Activated B cell treated with CpG ODN at 0.5 μM for 24 hours (primary cell): ENCODE data around the gene DCAF8L2. TPM values are rescaled to one million over a fixed set of nuclear protein-coding genes. Genes with fewer than 3 reads are reported as not detected.

Source experiments
- ATAC-seq: fragments of 200-7000 bp; cut with Tn5 transposase; one replicate; pipeline ENCODE4 v1.10.0; 2021; ENCODE audit warnings: low read depth, mild to moderate bottlenecking, moderate library complexity
- CTCF ChIA-PET: fragments of 350-600 bp; sonication (Branson Sonifier 250); formaldehyde crosslinking; loops from one replicate; lab custom pipeline; 2021; ENCODE audit warnings: antibody characterized with exemption; lab: Charles Lee
- POLR2A ChIA-PET: fragments of 350-600 bp; sonication (Branson Sonifier 250); formaldehyde crosslinking; loops from one replicate; lab custom pipeline; 2021; ENCODE audit warnings: antibody characterized with exemption; lab: Charles Lee
- DNase-seq: peaks from one replicate; pipeline ENCODE4 v3.0.0; 2022
- H3K27ac Mint-ChIP-seq: one replicate; pipeline ENCODE4 v1.8.0; 2020; ENCODE audit warnings: mixed read lengths
- H3K27me3 Mint-ChIP-seq: one replicate; pipeline ENCODE4 v1.8.0; 2021; ENCODE audit warnings: mixed read lengths
- H3K36me3 Mint-ChIP-seq: one replicate; pipeline ENCODE4 v1.8.0; 2021; ENCODE audit warnings: low read depth, mixed read lengths
- H3K4me1 Mint-ChIP-seq: one replicate; pipeline ENCODE4 v1.8.0; 2021; ENCODE audit warnings: mixed read lengths
- H3K4me3 Mint-ChIP-seq: one replicate; pipeline ENCODE4 v1.8.0; 2020; ENCODE audit warnings: mild to moderate bottlenecking, mixed read lengths
- H3K9me3 Mint-ChIP-seq: one replicate; pipeline ENCODE4 v1.8.0; 2020; ENCODE audit warnings: mixed read lengths
- CTCF ChIP-seq: fragments of 200-600 bp; IDR thresholded peaks from one replicate; pipeline ENCODE4 v1.8.0; 2022; ENCODE audit warnings: antibody characterized with exemption, mild to moderate bottlenecking
- intact Hi-C: fragments of 100-400 bp; cut with micrococcal nuclease; formaldehyde crosslinking; loops from one replicate; pipeline ENCODE4 v1.15.1; 2024
- total RNA-seq: library from RNA; stranded (reverse); gene quantifications from 2 replicates; pipeline ENCODE4 v1.2.3, GENCODE V29; 2022

DCAF8L2 gene
- total RNA-seq, 1 donor from 2014 or later: not detected

- Mint-ChIP-seq H3K9me3 (no peaks in the 10 kb centered on the region), H3K4me1 (no peaks in the 10 kb centered on the region), H3K27ac (no peak overlapping the region), H3K36me3 (no peaks in the 10 kb centered on the region), H3K4me3 (no peak overlapping the region), H3K27me3 (no peaks in the 10 kb centered on the region)
- no peak for TF ChIP-seq CTCF
- intact Hi-C loops: no loop called here
- ChIA-PET CTCF (no interaction called here), POLR2A (no interaction called here)
- no peak for ATAC-seq
- no peak for DNase-seq
These were observed 8.2 kb downstream of the DCAF8L2 start for GRCh38 chrX:27598312-27598711.

GRCh38 chrX:27599928-27600327, 9.8 kb downstream of the DCAF8L2 start:
- H3K4me1 Mint-ChIP-seq: no peaks in the 10 kb centered on the region
- H3K27me3 Mint-ChIP-seq: no peaks in the 10 kb centered on the region
- no peaks in the 10 kb centered on the region for H3K9me3 Mint-ChIP-seq
- H3K27ac Mint-ChIP-seq: no peak overlapping the region
- DNase-seq: no peak
- no peak overlapping the region for H3K4me3 Mint-ChIP-seq
- ChIA-PET CTCF (no interaction called here), POLR2A (no interaction called here)
- intact Hi-C loops: no loop called here
- no peaks in the 10 kb centered on the region for H3K36me3 Mint-ChIP-seq
- ATAC-seq: no peak
- TF ChIP-seq CTCF: no peak

GRCh38 chrX:27600686-27601085, 10.5 kb downstream of the DCAF8L2 start:
- Mint-ChIP-seq H3K27me3 (no peaks in the 10 kb centered on the region), H3K4me3 (no peak overlapping the region), H3K9me3 (no peaks in the 10 kb centered on the region), H3K27ac (no peak overlapping the region), H3K4me1 (no peaks in the 10 kb centered on the region), H3K36me3 (no peaks in the 10 kb centered on the region)
- intact Hi-C loops: no loop called here
- ChIA-PET CTCF (no interaction called here), POLR2A (no interaction called here)
- DNase-seq (no peak), ATAC-seq (no peak)
- TF ChIP-seq CTCF: no peak

DNA sequence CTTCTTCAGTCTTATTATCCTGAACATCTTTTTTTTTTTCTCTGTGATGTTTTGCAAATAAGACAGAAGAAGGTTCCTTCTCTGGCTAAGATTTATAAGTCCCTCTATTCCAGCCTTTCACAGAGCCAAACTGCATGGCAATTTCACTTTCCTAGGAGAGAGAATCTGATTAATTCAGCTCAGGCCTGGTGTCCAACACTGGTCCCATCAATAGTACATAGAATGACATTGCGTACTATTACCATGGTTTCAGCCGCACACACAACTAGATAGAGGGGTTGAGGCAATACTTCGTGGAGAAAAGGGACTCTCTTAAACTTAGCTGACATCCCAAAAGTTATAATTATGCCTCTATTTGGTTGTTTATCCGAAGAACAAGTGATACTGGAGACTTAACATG, 18.5 kb downstream of the DCAF8L2 start:
- no peaks in the 10 kb centered on the region for H3K36me3 Mint-ChIP-seq
- ChIA-PET CTCF (no interaction called here), POLR2A (no interaction called here)
- no peaks in the 10 kb centered on the region for H3K4me1 Mint-ChIP-seq
- no peaks in the 10 kb centered on the region for H3K27me3 Mint-ChIP-seq
- intact Hi-C loops: no loop called here
- no peak for DNase-seq
- no peak for ATAC-seq
- no peak overlapping the region for H3K4me3 Mint-ChIP-seq
- no peak overlapping the region for H3K27ac Mint-ChIP-seq
- H3K9me3 Mint-ChIP-seq: no peaks in the 10 kb centered on the region
- TF ChIP-seq CTCF: no peak

- Mint-ChIP-seq H3K36me3 (no peaks in the 10 kb centered on the region), H3K27ac (no peak overlapping the region), H3K27me3 (no peaks in the 10 kb centered on the region), H3K9me3 (peaks cover 2% of the 10 kb centered on the region), H3K4me1 (no peaks in the 10 kb centered on the region), H3K4me3 (no peak overlapping the region)
- no peak for ATAC-seq
- ChIA-PET CTCF (no interaction called here), POLR2A (no interaction called here)
- intact Hi-C loops: no loop called here
- no peak for TF ChIP-seq CTCF
- no peak for DNase-seq
These were observed 29.3 kb downstream of the DCAF8L2 start for GRCh38 chrX:27619459-27619858.
